Smooth muscle cell (in vitro differentiated cells): ENCODE results near the gene PCSK6. TPM values are rescaled to one million over a fixed set of nuclear protein-coding genes. Genes with fewer than 3 reads are reported as not detected.

Experiments used
- DNase-seq: peaks from one replicate; lab custom pipeline; 2025; ENCODE audit not compliant: unreplicated experiment; lab: John Stamatoyannopoulos, UW
- H2AFZ ChIP-seq: fragments of 200-600 bp; sonication (generic); 2 replicates; pipeline ENCODE4 v1.6.0; 2016; ENCODE audit warnings: antibody characterized with exemption, low read depth, mild to moderate bottlenecking
- H3F3A ChIP-seq: fragments of 200-600 bp; sonication (generic); 2 replicates; pipeline ENCODE4 v1.6.0; 2017; ENCODE audit warnings: antibody characterized with exemption, low read depth
- H3K27ac ChIP-seq: fragments of 200-600 bp; sonication (generic); 2 replicates; pipeline ENCODE4 v1.5.1; 2016; ENCODE audit warnings: low read depth, mild to moderate bottlenecking
- H3K27me3 ChIP-seq: fragments of 200-600 bp; sonication (generic); 2 replicates; pipeline ENCODE4 v1.6.1; 2016; ENCODE audit warnings: low read depth, mild to moderate bottlenecking
- H3K36me3 ChIP-seq: fragments of 200-600 bp; sonication (generic); 2 replicates; pipeline ENCODE4 v1.5.1; 2016; ENCODE audit warnings: low read depth
- H3K4me1 ChIP-seq: fragments of 200-600 bp; sonication (generic); 2 replicates; pipeline ENCODE4 v1.5.1; 2016; ENCODE audit warnings: low read depth
- H3K4me2 ChIP-seq: fragments of 200-600 bp; sonication (generic); 2 replicates; pipeline ENCODE4 v1.6.0; 2016; ENCODE audit warnings: mild to moderate bottlenecking
- H3K4me3 ChIP-seq: fragments of 200-600 bp; sonication (generic); 2 replicates; pipeline ENCODE4 v1.5.1; 2016; ENCODE audit warnings: mild to moderate bottlenecking
- H3K79me2 ChIP-seq: fragments of 200-600 bp; sonication (generic); 2 replicates; pipeline ENCODE4 v1.6.0; 2016; ENCODE audit warnings: low read depth, mild to moderate bottlenecking
- H3K9ac ChIP-seq: fragments of 200-600 bp; sonication (generic); 2 replicates; pipeline ENCODE4 v1.6.0; 2016; ENCODE audit warnings: low read depth
- H3K9me3 ChIP-seq: fragments of 200-600 bp; sonication (generic); replicated peaks from 2 replicates; pipeline ENCODE4 v1.5.1; 2016; ENCODE audit warnings: low read depth
- H4K20me1 ChIP-seq: fragments of 200-600 bp; sonication (generic); 2 replicates; pipeline ENCODE4 v1.6.0; 2016; ENCODE audit warnings: low read depth
- WGBS: methylation state at CpG from one replicate; pipeline ENCODE4 v1.1.7; 2016; ENCODE audit warnings: low lambda C conversion rate; 5-methylcytosine and 5-hydroxymethylcytosine counted together
- polyA plus RNA-seq: library from polyadenylated mRNA; unstranded; fragments of >200 nt; fragmentation: Nextera tagmentation; extraction: Ambion mirVana; gene quantifications from 2 replicates; pipeline ENCODE4 v1.2.1, GENCODE V29; 2016
- total RNA-seq: library from RNA; depleted of rRNA; stranded (reverse); fragments of >200 nt; gene quantifications from 2 replicates; pipeline ENCODE4 v1.2.3, GENCODE V29; 2014
- TF ChIP-seq, protein P1 (sequence below): fragments of 200-600 bp; sonication (generic); IDR thresholded peaks from 2 replicates; pipeline ENCODE4 v1.5.1; 2017; ENCODE audit warnings: borderline replicate concordance, mild to moderate bottlenecking, antibody characterized with exemption; ENCODE audit not compliant: insufficient read depth, poor library complexity, severe bottlenecking

Gene PCSK6
- total and polyA plus RNA-seq, 2 experiments from 2014 or later = 17.5 TPM

GRCh38 chr15:101255051-101255395 lies 234.5 kb downstream of the PCSK6 start:
- no peak overlapping the region for H3K4me3 ChIP-seq

GRCh38 chr15:101254157-101255050 lies 235.1 kb downstream of the PCSK6 start:
- Histone ChIP-seq H3F3A (peaks cover 22% of the 10 kb centered on the region), H4K20me1 (peaks cover 16% of the 10 kb centered on the region), H3K79me2 (peaks cover 42% of the 10 kb centered on the region), H3K4me3 (no peak overlapping the region), H2AFZ (no peak overlapping the region), H3K4me2 (peak overlapping the region; percentile 73), H3K36me3 (no peaks in the 10 kb centered on the region), H3K4me1 (peaks cover 26% of the 10 kb centered on the region), H3K9ac (no peak overlapping the region), H3K9me3 (no peaks in the 10 kb centered on the region), H3K27ac (peak overlapping the region; percentile 46), H3K27me3 (no peaks in the 10 kb centered on the region)
- no peak for DNase-seq
- WGBS = 82% methylated on average over 11 of the region's 11 CpGs
- TF ChIP-seq, protein P1, sequence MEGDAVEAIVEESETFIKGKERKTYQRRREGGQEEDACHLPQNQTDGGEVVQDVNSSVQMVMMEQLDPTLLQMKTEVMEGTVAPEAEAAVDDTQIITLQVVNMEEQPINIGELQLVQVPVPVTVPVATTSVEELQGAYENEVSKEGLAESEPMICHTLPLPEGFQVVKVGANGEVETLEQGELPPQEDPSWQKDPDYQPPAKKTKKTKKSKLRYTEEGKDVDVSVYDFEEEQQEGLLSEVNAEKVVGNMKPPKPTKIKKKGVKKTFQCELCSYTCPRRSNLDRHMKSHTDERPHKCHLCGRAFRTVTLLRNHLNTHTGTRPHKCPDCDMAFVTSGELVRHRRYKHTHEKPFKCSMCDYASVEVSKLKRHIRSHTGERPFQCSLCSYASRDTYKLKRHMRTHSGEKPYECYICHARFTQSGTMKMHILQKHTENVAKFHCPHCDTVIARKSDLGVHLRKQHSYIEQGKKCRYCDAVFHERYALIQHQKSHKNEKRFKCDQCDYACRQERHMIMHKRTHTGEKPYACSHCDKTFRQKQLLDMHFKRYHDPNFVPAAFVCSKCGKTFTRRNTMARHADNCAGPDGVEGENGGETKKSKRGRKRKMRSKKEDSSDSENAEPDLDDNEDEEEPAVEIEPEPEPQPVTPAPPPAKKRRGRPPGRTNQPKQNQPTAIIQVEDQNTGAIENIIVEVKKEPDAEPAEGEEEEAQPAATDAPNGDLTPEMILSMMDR = no peak

More at GRCh38 chr15:101255051-101255395, 234.5 kb downstream of the PCSK6 start:
- peaks cover 10% of the 10 kb centered on the region for H4K20me1 ChIP-seq
- TF ChIP-seq, protein P1 = no peak
- peaks cover 23% of the 10 kb centered on the region for H3K4me1 ChIP-seq
- no peaks in the 10 kb centered on the region for H3K27me3 ChIP-seq
- H3K4me2 ChIP-seq = peak overlapping the region; percentile 73
- H2AFZ ChIP-seq = no peak overlapping the region
- 46% methylated on average over 5 of the region's 5 CpGs for WGBS
- no peak overlapping the region for H3K9ac ChIP-seq
- H3K79me2 ChIP-seq = peaks cover 35% of the 10 kb centered on the region
- no peak for DNase-seq
- H3K9me3 ChIP-seq = no peaks in the 10 kb centered on the region
- H3K36me3 ChIP-seq = no peaks in the 10 kb centered on the region
- H3F3A ChIP-seq = peaks cover 22% of the 10 kb centered on the region
- peak overlapping the region; percentile 46 for H3K27ac ChIP-seq

Other genes starting within 250 kb of the PCSK6 start
- gene CHSY1, start 237.7 kb downstream of the PCSK6 start, total RNA-seq = 123 and 155 TPM in 2 replicates
- gene CHSY1, start 237.7 kb downstream of the PCSK6 start, polyA plus RNA-seq = 71.8 and 106 TPM in 2 replicates
- gene SELENOS, start 212.2 kb downstream of the PCSK6 start, total RNA-seq = 108 and 114 TPM in 2 replicates
- 130 and 142 TPM in 2 replicates for gene SELENOS, start 212.2 kb downstream of the PCSK6 start, polyA plus RNA-seq
- gene SNRPA1, start 194.5 kb downstream of the PCSK6 start, total RNA-seq = 24.0 and 47.1 TPM in 2 replicates
- gene SNRPA1, start 194.5 kb downstream of the PCSK6 start, polyA plus RNA-seq = 96.9 and 99.0 TPM in 2 replicates
- 56.9 and 60.3 TPM in 2 replicates for gene TM2D3, start 162.7 kb upstream of the PCSK6 start, total RNA-seq
- gene TM2D3, start 162.7 kb upstream of the PCSK6 start, polyA plus RNA-seq = 43.6 and 47.2 TPM in 2 replicates
- 23.0 and 86.7 TPM in 2 replicates for gene TARS3, start 234.8 kb upstream of the PCSK6 start, total RNA-seq
- gene TARS3, start 234.8 kb upstream of the PCSK6 start, polyA plus RNA-seq = 20.0 and 22.8 TPM in 2 replicates